GM12874 (cell line): Measurements from ENCODE around the gene ADAM15.

Source experiments
- TF ChIP-seq, protein P1 (sequence below): IDR thresholded peaks from 2 replicates; pipeline ENCODE4 v1.5.1; 2011; ENCODE audit warnings: low read depth, mild to moderate bottlenecking, control low read depth, low read length, moderate library complexity; ENCODE audit not compliant: insufficient read depth

The ADAM15 gene

DNA sequence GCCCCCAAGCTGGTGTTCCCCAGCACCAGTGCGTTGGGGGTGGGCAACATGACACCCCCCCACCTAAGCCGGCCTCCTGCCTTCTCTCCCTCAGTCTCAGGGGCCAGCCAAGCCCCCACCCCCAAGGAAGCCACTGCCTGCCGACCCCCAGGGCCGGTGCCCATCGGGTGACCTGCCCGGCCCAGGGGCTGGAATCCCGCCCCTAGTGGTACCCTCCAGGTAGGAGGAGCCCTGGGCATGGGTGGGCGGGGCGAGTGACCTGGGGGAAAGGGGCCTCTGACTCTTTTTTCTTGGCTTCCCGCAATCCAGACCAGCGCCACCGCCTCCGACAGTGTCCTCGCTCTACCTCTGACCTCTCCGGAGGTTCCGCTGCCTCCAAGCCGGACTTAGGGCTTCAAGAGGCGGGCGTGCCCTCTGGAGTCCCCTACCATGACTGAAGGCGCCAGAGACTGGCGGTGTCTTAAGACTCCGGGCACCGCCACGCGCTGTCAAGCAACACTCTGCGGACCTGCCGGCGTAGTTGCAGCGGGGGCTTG, 11.1 kb downstream of the ADAM15 start:
- TF ChIP-seq, protein P1, sequence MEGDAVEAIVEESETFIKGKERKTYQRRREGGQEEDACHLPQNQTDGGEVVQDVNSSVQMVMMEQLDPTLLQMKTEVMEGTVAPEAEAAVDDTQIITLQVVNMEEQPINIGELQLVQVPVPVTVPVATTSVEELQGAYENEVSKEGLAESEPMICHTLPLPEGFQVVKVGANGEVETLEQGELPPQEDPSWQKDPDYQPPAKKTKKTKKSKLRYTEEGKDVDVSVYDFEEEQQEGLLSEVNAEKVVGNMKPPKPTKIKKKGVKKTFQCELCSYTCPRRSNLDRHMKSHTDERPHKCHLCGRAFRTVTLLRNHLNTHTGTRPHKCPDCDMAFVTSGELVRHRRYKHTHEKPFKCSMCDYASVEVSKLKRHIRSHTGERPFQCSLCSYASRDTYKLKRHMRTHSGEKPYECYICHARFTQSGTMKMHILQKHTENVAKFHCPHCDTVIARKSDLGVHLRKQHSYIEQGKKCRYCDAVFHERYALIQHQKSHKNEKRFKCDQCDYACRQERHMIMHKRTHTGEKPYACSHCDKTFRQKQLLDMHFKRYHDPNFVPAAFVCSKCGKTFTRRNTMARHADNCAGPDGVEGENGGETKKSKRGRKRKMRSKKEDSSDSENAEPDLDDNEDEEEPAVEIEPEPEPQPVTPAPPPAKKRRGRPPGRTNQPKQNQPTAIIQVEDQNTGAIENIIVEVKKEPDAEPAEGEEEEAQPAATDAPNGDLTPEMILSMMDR = peak; percentile 24; the same call in 1 of the 2 replicates

DNA sequence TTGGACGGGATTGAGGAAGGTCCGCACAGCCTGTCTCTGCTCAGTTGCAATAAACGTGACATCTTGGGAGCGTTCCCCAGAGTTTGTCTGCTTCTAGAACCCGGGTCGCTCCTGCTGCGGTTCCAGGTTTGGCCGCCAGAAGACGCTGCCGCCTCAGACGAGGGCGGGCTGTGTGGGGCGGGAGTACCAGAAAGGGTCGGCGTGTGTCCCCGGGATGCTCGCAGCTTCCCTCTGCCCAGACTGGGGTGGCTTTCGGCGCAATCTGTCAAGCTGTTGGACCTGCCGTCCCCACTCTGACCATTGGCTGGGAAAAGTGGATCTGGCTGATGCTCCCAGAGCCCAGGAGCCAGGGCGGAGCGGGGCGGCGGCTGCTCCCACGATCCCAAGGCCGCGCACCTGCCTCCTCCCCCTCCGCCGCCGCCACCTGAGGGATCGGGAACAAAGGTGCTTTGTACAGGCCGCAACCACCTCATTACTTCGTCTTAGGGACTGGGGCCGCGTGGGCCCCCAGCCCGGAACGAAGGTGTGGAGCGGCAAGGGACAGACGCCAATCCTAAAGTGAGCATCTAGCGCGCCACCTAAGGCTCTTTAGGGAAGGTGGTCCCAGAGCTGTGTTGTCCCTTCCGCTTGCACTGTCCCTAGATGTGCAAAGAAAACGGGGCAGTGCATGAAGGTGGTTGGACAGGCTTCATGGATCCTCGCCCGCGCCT, 11.7 kb downstream of the ADAM15 start:
- TF ChIP-seq, protein P1 = peak; percentile 99

DNA sequence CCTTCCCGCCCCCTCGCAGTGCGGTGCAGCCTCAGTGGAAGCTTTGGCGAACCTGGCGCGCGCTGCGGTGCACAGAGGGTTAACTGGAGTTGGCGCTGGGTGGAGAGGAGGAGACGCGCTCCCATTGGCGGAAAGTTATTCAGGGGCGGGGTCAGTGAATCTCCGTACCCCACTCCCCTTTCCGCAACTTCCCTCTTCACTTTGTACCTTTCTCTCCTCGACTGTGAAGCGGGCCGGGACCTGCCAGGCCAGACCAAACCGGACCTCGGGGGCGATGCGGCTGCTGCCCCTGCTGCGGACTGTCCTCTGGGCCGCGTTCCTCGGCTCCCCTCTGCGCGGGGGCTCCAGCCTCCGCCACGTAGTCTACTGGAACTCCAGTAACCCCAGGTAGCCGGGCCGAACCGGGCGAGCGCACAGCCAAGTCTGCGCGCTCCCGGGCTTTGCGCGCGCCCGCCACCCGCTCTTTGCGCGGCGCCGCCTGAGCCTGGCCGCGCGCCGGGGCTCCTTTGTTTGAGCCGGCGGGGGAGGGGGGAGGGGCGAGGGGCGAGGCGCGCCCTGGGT, 12.5 kb downstream of the ADAM15 start, which contains the start of gene EFNA4:
Gene EFNA4, plus strand, starts transcription at position 191 of the 561 bp plus-strand sequence. Its CDS starts 84 bp downstream, at position 275.
- TF ChIP-seq, protein P1 = no peak

DNA sequence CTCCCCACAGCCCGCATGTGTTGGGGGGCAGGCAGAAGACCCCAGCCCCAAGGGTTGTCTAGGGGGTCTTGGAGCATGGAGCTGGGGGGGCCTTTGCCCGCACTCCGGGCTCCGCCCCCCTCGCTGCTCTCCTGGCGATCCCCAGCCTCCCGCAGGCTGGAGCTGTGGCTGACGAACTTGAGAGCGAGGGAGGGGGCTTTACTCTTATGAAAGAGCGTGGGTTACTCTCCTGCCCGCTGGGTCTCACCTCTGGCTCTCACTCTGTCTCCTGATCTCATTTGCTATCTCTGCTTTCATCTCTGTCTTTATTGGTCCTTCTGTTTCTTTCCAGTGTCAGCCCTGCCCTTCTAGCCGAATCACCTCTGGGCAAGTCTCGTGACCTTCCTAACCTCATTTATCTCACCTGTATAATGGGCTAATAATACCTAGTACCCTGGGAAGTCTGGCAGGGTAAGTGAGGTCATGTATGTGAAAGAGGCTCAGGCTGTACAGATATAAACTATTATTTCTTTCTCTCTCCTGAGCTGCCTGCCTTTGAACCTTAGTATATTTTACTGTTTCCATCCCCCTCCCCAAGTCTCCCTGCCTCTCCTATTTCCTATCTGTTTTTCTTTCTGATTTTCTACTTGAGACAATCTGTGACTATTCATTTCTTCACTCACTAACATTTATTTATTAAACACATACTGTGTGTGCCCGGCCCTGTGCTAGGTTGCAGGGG, 13.2 kb downstream of the ADAM15 start:
- TF ChIP-seq, protein P1 = no peak

DNA sequence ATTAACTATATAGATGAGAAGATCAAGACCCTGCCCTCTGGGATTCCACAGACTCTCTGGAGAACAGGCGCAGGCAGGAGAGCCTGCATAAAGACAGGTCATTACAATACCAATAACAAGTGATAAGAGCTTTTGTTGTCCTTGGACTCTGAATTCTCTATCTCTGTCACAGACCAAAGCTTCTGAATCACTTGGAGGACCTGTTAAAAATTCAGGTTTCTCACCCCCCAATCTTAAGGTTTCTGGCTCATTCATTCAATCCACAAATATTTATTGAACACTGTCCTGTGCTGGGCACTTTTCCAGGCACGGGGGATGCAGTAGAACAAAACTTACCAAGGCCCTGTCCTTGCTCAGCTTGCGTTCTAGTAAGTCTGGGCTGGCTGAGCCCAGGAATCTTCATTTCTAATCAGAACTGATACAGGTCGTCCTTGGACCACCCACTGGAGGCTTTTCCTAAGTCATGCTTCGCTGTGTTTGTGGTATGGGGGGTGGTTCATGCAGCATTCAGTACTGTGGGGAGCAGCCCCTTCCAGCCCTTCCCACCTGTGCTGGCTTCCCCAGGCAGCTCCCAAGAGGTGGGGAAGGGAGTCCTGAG, 13.8 kb downstream of the ADAM15 start:
- TF ChIP-seq, protein P1 = no peak

DNA sequence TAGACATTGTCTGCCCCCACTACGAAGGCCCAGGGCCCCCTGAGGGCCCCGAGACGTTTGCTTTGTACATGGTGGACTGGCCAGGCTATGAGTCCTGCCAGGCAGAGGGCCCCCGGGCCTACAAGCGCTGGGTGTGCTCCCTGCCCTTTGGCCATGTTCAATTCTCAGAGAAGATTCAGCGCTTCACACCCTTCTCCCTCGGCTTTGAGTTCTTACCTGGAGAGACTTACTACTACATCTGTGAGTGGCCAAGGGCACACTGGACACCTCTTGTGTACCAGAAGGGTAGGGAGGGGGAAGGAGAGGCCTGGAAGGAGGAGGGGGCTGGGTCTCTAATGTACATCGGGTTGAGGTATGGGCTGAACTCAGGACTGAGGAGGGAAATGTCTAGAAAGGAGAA, 15.7 kb downstream of the ADAM15 start:
- TF ChIP-seq, protein P1 = no peak

DNA sequence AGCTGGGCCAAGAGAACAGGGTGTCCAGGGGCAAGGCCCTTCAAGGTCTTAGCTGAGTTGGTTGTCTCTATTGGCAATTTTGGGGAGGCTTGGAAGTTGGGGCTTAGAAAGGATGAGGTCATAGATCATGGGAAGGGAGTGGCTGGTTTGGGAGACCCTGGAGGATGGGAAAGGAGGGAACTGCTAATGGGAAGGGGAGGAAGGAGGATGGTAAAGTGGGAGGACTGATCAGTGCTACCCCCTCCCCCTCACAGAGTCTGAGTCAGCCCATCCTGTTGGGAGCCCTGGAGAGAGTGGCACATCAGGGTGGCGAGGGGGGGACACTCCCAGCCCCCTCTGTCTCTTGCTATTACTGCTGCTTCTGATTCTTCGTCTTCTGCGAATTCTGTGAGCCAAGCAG, 17.5 kb downstream of the ADAM15 start:
- TF ChIP-seq, protein P1 = no peak
